Suprapubic skin (tissue), 4 donors: ENCODE results near the gene RMC1. TPM values are rescaled to one million over a fixed set of nuclear protein-coding genes. Genes with fewer than 3 reads are reported as not detected.
"Not testable (repeated sequence)": the region's sequence is repeated elsewhere in the genome, so short reads cannot be mapped to it uniquely, and the experiment has no call there.

Experiments used
- DNase-seq, 2 donors: peaks; one replicate each; pipeline ENCODE4 v3.0.0-alpha.2; 2019; ENCODE audit warnings: low spot score in 2 of 2
- H3K27ac ChIP-seq: fragments of 200-600 bp; sonication (generic); one replicate; pipeline ENCODE4 v1.5.1; 2019
- H3K27me3 ChIP-seq: fragments of 200-600 bp; sonication (generic); one replicate; pipeline ENCODE4 v1.5.1; 2019
- H3K36me3 ChIP-seq: fragments of 200-600 bp; sonication (generic); one replicate; pipeline ENCODE4 v1.5.1; 2019
- H3K4me1 ChIP-seq: fragments of 200-600 bp; sonication (generic); one replicate; pipeline ENCODE4 v1.5.1; 2019
- H3K4me3 ChIP-seq: fragments of 200-600 bp; sonication (generic); one replicate; pipeline ENCODE4 v1.5.1; 2019; ENCODE audit warnings: mild to moderate bottlenecking
- H3K9me3 ChIP-seq: fragments of 200-600 bp; sonication (generic); one replicate; pipeline ENCODE4 v1.5.1; 2019
- CTCF ChIP-seq, 2 donors: fragments of 200-600 bp in 1 of 2; fragments of 450-650 bp in 1 of 2; sonication (generic) in 1 of 2; IDR thresholded peaks; one replicate each; pipeline ENCODE4 v1.5.1; 2016 to 2019; ENCODE audit warnings: antibody characterized with exemption in 2 of 2, mild to moderate bottlenecking in 1 of 2, moderate library complexity in 1 of 2
- EP300 ChIP-seq: sonication (generic); formaldehyde crosslinking; IDR thresholded peaks from one replicate; pipeline ENCODE4 v1.6.1; 2017; ENCODE audit warnings: antibody characterized with exemption
- POLR2A ChIP-seq, 2 donors: fragments of 450-650 bp; IDR thresholded peaks; one replicate each; pipeline ENCODE4 v1.6.1; 2017; ENCODE audit warnings: antibody characterized with exemption in 2 of 2, mild to moderate bottlenecking in 2 of 2, moderate library complexity in 2 of 2
- POLR2AphosphoS5 ChIP-seq, 3 donors: sonication (generic); formaldehyde crosslinking; IDR thresholded peaks; one replicate each; pipeline ENCODE4 v1.6.1; 2017; ENCODE audit warnings: antibody characterized with exemption in 3 of 3
- WGBS: methylation state at CpG from one replicate; pipeline ENCODE4 v1.1.5; 2018; 5-methylcytosine and 5-hydroxymethylcytosine counted together
- total RNA-seq, 4 donors: library from RNA; depleted of rRNA; stranded (reverse); fragments of >200 nt; gene quantifications; one replicate each; pipeline ENCODE4 v1.1.0, GENCODE V29; 2016

The RMC1 gene
- total RNA-seq, 4 donors from 2014 or later = 18.7 to 26.4 (median 23.0) TPM

GRCh38 chr18:23574611-23575308 is 71.4 kb downstream of the RMC1 start:
- DNase-seq = no peak
- Histone ChIP-seq H3K9me3 (no peaks in the 10 kb centered on the region), H3K36me3 (peaks cover 38% of the 10 kb centered on the region), H3K4me3 (no peak overlapping the region), H3K4me1 (peaks cover 25% of the 10 kb centered on the region), H3K27me3 (no peaks in the 10 kb centered on the region), H3K27ac (peak overlapping the region; percentile 44)
- TF ChIP-seq EP300 (no peak), POLR2A (IDR thresholded peaks at IDR 0.05) (no peak), CTCF (IDR thresholded peaks at IDR 0.05) (no peak), POLR2AphosphoS5 (IDR thresholded peaks at IDR 0.05) (no peak)
- WGBS = 67% methylated on average over 5 of the region's 5 CpGs

DNA sequence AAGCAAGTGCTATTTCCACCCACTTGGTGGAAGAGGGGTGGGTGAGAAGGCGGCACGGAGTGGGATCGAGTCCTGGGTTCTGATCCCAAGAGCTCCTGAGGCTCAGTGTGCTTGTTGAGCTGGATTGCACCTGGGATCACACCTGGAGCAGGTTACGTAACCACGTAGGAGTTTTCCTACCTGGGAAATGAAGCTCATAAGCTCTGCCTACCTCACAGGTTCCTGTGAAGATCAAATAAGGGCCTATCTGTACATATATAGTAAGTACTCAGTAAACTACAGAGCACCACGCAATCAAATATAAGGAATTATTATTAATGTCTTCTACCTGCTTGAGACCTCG is 72.0 kb downstream of the RMC1 start:
- WGBS = 89% methylated on average over 7 of the region's 7 CpGs
- no peak for DNase-seq
- no peak for TF ChIP-seq POLR2AphosphoS5 (IDR thresholded peaks at IDR 0.05)
- no peak for TF ChIP-seq POLR2A (IDR thresholded peaks at IDR 0.05)
- no peak for TF ChIP-seq CTCF (IDR thresholded peaks at IDR 0.05)
- TF ChIP-seq EP300 = no peak
- Histone ChIP-seq H3K9me3 (no peaks in the 10 kb centered on the region), H3K4me1 (peaks cover 30% of the 10 kb centered on the region), H3K27ac (no peak overlapping the region), H3K4me3 (no peak overlapping the region), H3K36me3 (peaks cover 36% of the 10 kb centered on the region), H3K27me3 (no peaks in the 10 kb centered on the region)

DNA sequence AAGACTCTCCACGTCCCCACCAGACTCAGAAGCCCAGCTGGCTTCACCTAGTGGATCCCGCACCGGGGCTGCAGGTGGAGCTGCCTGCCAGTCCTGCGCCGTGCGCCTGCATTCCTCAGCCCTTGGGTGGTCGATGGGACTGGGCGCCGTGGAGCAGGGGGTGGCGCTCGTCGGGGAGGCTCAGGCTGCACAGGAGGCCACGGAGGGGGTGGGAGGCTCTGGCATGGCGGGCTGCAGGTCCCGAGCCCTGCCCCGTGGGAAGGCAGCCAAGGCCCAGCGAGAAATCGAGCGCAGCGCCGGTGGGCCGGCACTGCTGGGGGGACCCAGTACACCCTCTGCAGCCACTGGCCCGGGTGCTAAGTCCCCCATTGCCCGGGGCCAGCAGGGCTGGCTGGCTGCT is 74.2 kb downstream of the RMC1 start:
- WGBS = 92% methylated on average over 22 of the region's 24 CpGs
- H3K4me3 ChIP-seq, H3K9me3 ChIP-seq, DNase-seq, H3K27ac ChIP-seq, H3K27me3 ChIP-seq: not testable (repeated sequence)
- peaks cover 41% of the 10 kb centered on the region for H3K4me1 ChIP-seq
- H3K36me3 ChIP-seq = peaks cover 13% of the 10 kb centered on the region

DNA sequence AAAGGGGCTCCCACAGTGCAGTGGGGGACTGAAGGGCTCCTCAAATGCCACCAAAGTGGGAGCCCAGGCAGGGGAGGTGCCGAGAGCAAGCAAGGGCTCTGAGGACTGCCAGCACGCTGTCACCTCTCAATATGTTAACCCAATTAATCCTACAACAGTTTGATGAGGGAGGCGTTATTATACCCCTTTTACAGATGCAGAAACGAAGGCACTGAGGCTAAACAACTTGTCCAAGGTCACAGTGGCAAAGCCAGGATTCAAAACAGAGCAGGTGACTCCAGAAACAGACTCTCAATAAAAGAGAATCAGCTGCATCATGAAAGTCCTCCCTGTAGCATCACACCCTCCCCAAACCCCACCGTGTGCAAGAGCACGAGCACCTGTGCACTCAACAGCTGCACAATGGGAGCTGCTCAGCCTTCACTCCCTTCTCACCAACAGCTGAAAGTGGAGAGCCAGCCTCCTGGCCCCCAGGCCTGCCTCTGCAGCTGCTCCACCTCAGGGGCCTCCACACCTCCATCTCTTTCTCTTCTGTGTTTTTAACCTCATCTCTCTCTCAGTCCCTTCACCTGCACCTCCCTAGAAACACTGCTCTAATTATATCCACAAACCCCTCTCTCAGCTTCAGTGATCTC is 74.9 kb downstream of the RMC1 start:
- H3K36me3 ChIP-seq = peaks cover 9% of the 10 kb centered on the region
- peaks cover 41% of the 10 kb centered on the region for H3K4me1 ChIP-seq
- TF ChIP-seq EP300 = no peak
- TF ChIP-seq POLR2AphosphoS5 (IDR thresholded peaks at IDR 0.05) = no peak
- no peak for TF ChIP-seq POLR2A (IDR thresholded peaks at IDR 0.05)
- no peak for TF ChIP-seq CTCF (IDR thresholded peaks at IDR 0.05)
- H3K27me3 ChIP-seq = no peaks in the 10 kb centered on the region
- 89% methylated on average over 5 of the region's 6 CpGs for WGBS
- H3K27ac ChIP-seq = no peak overlapping the region
- no peak overlapping the region for H3K4me3 ChIP-seq
- no peaks in the 10 kb centered on the region for H3K9me3 ChIP-seq
- no peak for DNase-seq

DNA sequence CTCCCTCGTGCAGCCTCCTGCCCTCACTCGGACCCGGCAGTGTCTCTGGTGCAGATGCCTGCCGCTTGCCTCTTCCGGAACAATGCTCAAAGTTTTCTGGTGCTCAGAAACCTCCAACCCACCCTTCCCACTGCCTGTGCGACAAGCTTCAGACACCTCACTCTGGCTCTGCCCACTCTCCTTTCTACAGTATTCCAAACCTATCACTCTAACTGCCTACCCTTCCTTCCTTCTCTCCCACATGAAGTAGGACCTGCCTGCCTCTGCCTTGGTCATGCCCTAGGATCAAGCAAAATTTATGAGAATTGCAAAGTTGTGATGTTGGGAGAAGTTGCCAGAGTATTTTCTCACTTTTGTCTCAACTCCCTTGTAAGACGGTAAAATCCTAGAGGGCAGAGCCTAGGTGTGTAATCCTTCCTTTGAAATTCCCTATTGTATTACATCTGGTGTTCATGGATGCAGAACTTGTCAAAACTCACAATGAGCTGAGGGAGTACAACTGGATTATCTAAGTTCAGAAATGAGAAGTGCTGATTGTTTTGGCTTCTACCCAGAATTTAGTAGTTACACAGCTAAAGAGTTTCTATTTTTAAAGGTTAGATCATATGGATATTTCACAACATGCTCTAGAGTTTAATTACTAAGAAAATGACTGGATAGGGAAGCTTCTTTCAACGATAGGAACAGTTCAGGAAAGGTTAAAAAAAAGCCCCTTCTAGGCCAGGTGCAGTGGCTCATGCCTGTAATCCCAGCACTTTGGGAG is 75.8 kb downstream of the RMC1 start:
- DNase-seq = no peak
- H3K4me1 ChIP-seq = peaks cover 41% of the 10 kb centered on the region

More for the DNA sequence above, 75.8 kb downstream of the RMC1 start:
- H3K9me3 ChIP-seq = no peaks in the 10 kb centered on the region
- no peak for TF ChIP-seq POLR2A (IDR thresholded peaks at IDR 0.05)
- TF ChIP-seq CTCF (IDR thresholded peaks at IDR 0.05) = no peak
- TF ChIP-seq POLR2AphosphoS5 (IDR thresholded peaks at IDR 0.05) = no peak
- TF ChIP-seq EP300 = no peak
- no peak overlapping the region for H3K4me3 ChIP-seq
- peaks cover 9% of the 10 kb centered on the region for H3K36me3 ChIP-seq
- WGBS = 79% methylated on average over 8 of the region's 8 CpGs
- H3K27ac ChIP-seq = no peak overlapping the region
- no peaks in the 10 kb centered on the region for H3K27me3 ChIP-seq
